ENCODE results near the gene HTR3B.

- TF ChIP-seq CTCF (conservative IDR thresholded peaks at IDR 0.05; ENCODE audit: low read length) (no peak), EZH2phosphoT487 (IDR thresholded peaks at IDR 0.05; ENCODE audit: borderline replicate concordance) (no peak)
Observed at GRCh38 chr11:113876798-113877669, 27.6 kb upstream of the HTR3B start.
